Mononuclear cell (primary cell): ENCODE data around the gene UBASH3B. TPM values are rescaled to one million over a fixed set of nuclear protein-coding genes. Genes with fewer than 3 reads are reported as not detected.

Experiments used
- H3K27me3 ChIP-seq: 2 replicates; pipeline ENCODE4 v1.6.0; 2011; ENCODE audit warnings: low read length, control low read depth; ENCODE audit not compliant: insufficient read depth
- H3K4me1 ChIP-seq: 2 replicates; pipeline ENCODE4 v1.5.1; 2011; ENCODE audit warnings: mild to moderate bottlenecking, low read length, control low read depth; ENCODE audit not compliant: insufficient read depth
- H3K4me3 ChIP-seq: 2 replicates; pipeline ENCODE4 v1.5.1; 2011; ENCODE audit warnings: mild to moderate bottlenecking, low read length, moderate library complexity
- H3K9me3 ChIP-seq: 2 replicates; pipeline ENCODE4 v1.5.1; 2011; ENCODE audit warnings: low read depth, mild to moderate bottlenecking, control low read depth, low read length
- total RNA-seq: library from RNA; depleted of rRNA; stranded (reverse); fragments of >200 nt; gene quantifications from one replicate; pipeline ENCODE4 v1.2.3, GENCODE V29; 2012

Gene UBASH3B
- total RNA-seq, 1 donor: 16.3 TPM

DNA sequence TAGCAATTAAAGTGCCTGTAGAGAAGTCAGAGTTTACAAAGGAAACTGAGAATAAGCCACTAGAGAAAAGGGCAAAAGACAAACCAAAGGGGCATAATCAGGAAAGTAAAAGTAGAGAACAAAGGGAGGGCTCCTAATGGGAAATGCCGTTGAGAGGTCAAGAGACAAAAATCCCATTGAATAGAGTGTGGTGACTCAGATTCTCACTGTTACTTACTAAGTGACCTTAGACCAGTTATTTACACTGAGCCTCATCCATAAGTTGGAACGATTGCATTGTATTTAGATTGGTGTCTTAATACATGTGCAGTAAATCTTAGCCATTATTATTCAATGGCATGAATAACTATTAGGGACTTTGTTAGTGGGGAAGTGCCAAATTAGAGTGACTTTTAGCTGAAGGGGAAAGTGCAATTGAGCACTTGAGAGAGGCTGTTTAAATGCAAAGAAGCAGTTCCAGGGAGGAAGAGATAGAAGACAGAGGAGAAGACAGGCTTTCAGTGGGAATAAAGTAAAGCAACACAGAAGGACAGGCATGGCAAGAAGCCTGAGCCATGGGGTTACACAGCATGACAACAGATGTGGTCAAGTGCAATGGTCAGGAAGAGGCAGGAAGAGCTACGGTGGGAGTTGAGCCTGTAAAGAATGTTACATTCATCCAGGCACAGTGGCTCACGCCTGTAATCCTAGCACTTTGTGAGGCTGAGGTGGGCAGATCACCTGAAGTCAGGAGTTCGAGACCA, 82.6 kb downstream of the UBASH3B start:
- H3K4me3 ChIP-seq: no peak overlapping the region
- H3K27me3 ChIP-seq: no peaks in the 10 kb centered on the region
- H3K9me3 ChIP-seq: no peaks in the 10 kb centered on the region
- peaks cover 36% of the 10 kb centered on the region for H3K4me1 ChIP-seq

- Histone ChIP-seq H3K27me3 (no peaks in the 10 kb centered on the region), H3K9me3 (no peaks in the 10 kb centered on the region), H3K4me3 (no peak overlapping the region), H3K4me1 (peaks cover 56% of the 10 kb centered on the region)
Measured at GRCh38 chr11:122741613-122742300, 86.2 kb downstream of the UBASH3B start.

DNA sequence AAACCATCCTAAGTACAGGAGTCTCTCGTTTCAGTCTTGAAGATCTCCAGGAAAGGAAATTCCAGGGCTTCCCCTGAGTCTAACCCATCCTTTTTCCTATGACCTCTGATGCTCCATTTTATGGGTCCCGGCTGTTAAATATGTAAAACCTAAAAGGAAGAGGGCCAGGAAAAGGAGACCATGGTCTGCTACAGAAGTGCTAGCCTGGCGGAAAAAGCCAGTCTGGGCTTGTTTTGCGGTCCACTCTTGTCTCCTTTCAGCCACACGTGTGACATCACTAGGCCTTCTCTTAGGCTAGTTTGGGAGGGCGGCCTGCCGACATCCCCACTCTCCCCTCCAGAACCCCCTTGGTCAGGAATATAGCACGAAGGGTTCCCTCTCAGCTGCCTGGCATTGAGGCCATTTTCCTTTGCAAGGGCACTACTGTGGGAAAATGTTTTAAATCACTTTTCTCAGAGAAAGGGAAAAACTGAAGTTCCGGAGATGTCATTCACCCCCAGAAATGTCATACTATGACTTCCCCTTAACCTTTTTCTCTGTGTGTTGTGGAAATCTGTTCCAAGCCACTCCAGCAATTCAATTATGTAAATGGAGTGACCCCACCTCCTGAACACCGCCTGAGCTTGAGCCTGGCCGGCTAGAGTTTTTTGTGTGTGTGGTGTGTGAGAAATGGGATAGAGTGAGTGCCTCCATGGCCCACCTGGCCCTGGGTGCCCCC, 86.9 kb downstream of the UBASH3B start:
- H3K4me1 ChIP-seq: peaks cover 63% of the 10 kb centered on the region
- H3K9me3 ChIP-seq: no peaks in the 10 kb centered on the region
- no peaks in the 10 kb centered on the region for H3K27me3 ChIP-seq
- H3K4me3 ChIP-seq: no peak overlapping the region

DNA sequence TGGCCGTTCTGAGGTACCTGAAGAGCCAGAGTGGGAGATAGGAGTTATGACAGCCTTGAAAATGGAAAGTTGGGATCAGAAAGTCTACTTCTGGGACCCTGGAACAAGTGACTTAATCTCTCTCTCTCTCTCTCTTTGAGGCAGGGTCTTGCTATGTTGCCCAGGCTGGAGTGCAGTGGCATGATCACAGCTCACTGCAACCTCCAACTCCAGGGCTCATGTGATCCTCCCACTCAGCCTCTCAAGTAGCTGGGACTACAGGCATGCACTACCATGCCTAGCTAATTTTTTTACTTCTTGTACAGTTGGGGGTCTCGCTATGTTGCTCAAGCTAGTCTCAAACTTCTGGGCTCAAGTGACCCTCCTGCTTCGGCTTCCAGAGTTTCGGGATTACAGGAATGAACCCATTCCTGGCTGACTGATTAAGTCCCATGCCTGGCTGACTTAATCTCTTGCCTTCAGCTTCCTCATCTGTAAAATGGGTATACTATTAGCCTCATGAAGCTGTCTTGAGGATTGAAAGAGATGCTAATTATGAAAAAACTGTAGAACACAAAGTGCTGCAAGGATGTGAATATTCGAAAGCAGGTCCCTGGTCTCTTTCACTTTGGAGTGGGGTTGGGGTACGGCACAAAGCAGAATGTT, 87.7 kb downstream of the UBASH3B start:
- no peaks in the 10 kb centered on the region for H3K9me3 ChIP-seq
- peaks cover 71% of the 10 kb centered on the region for H3K4me1 ChIP-seq
- H3K27me3 ChIP-seq: no peaks in the 10 kb centered on the region
- no peak overlapping the region for H3K4me3 ChIP-seq

GRCh38 chr11:122743949-122744348, 88.4 kb downstream of the UBASH3B start:
- H3K27me3 ChIP-seq: no peaks in the 10 kb centered on the region
- H3K4me1 ChIP-seq: peaks cover 78% of the 10 kb centered on the region
- H3K9me3 ChIP-seq: no peaks in the 10 kb centered on the region
- H3K4me3 ChIP-seq: no peak overlapping the region

GRCh38 chr11:122744357-122744756, 88.8 kb downstream of the UBASH3B start:
- H3K4me1 ChIP-seq: peaks cover 82% of the 10 kb centered on the region
- H3K4me3 ChIP-seq: no peak overlapping the region
- no peaks in the 10 kb centered on the region for H3K9me3 ChIP-seq
- H3K27me3 ChIP-seq: no peaks in the 10 kb centered on the region

DNA sequence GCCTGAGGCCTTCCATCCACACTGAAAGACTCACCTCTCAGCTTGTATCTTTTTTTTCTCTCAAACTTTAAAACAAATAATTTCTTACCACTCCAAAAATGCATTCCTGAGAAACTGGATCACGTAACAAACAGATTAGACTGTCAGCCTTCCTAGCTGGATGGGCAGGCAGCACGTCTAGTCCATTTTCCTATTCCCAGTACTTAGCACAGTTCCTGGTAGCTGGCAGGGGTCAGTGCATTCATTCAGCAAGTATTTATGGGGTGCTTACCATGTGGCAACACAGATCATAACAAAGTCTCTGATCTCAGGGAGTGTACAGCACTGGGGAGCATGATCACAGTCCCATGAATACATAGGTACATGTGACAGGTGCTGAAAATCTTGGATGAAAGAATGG, 89.6 kb downstream of the UBASH3B start:
- Histone ChIP-seq H3K4me1 (peaks cover 90% of the 10 kb centered on the region), H3K4me3 (no peak overlapping the region), H3K27me3 (no peaks in the 10 kb centered on the region), H3K9me3 (no peaks in the 10 kb centered on the region)

GRCh38 chr11:122746050-122746478, 90.5 kb downstream of the UBASH3B start:
- no peak overlapping the region for H3K4me3 ChIP-seq
- H3K4me1 ChIP-seq: peaks cover 94% of the 10 kb centered on the region
- H3K27me3 ChIP-seq: no peaks in the 10 kb centered on the region
- no peaks in the 10 kb centered on the region for H3K9me3 ChIP-seq

GRCh38 chr11:122746611-122747244, 91.2 kb downstream of the UBASH3B start:
- Histone ChIP-seq H3K4me1 (peaks cover 94% of the 10 kb centered on the region), H3K9me3 (no peaks in the 10 kb centered on the region), H3K4me3 (no peak overlapping the region), H3K27me3 (no peaks in the 10 kb centered on the region)

DNA sequence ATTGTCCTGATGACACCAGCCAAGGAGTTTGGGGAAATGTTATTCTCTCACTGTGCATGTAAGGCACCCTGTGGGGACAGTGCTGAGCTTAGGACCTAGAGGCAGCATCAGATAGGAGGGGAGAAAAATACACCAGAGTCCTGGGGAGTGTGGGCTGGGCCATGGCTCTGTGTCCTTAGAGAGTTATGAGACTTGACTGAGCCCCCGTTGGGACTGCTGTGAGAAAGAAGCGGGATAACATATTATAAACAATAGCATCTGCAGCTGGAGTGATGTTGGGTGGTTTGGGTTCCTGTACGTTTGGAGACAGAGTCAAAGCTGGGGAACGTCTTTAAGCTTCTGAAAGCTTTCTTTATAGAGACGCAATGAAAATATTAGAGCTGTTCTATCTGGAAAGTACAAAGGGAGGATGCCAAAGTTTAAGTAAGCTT, 91.8 kb downstream of the UBASH3B start:
- H3K4me1 ChIP-seq: peaks cover 88% of the 10 kb centered on the region
- no peak overlapping the region for H3K4me3 ChIP-seq
- H3K9me3 ChIP-seq: no peaks in the 10 kb centered on the region
- H3K27me3 ChIP-seq: no peaks in the 10 kb centered on the region

GRCh38 chr11:122749005-122749687, 93.6 kb downstream of the UBASH3B start:
- H3K4me1 ChIP-seq: peaks cover 71% of the 10 kb centered on the region
- no peaks in the 10 kb centered on the region for H3K9me3 ChIP-seq
- H3K4me3 ChIP-seq: no peak overlapping the region
- no peaks in the 10 kb centered on the region for H3K27me3 ChIP-seq

DNA sequence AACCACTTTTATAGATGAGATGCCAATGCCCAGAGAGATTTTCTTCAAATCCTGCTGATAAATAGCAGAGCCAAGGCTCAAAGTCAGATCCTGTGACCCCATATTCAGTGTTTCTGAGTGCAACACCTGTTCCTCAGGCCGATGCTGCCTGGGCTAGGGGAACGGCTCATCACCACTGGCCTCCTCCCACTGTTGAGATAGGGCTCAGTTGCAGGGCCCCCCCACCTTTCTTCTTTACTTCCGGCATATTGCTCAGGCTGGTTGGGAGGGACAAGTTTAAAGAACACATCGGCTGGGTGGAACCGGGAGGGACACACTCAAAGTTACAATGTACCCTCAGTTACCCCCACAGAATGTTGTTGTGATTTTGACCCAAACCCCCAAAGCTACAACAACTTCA, 94.5 kb downstream of the UBASH3B start:
- Histone ChIP-seq H3K27me3 (no peaks in the 10 kb centered on the region), H3K4me3 (no peak overlapping the region), H3K9me3 (no peaks in the 10 kb centered on the region), H3K4me1 (peaks cover 71% of the 10 kb centered on the region)

DNA sequence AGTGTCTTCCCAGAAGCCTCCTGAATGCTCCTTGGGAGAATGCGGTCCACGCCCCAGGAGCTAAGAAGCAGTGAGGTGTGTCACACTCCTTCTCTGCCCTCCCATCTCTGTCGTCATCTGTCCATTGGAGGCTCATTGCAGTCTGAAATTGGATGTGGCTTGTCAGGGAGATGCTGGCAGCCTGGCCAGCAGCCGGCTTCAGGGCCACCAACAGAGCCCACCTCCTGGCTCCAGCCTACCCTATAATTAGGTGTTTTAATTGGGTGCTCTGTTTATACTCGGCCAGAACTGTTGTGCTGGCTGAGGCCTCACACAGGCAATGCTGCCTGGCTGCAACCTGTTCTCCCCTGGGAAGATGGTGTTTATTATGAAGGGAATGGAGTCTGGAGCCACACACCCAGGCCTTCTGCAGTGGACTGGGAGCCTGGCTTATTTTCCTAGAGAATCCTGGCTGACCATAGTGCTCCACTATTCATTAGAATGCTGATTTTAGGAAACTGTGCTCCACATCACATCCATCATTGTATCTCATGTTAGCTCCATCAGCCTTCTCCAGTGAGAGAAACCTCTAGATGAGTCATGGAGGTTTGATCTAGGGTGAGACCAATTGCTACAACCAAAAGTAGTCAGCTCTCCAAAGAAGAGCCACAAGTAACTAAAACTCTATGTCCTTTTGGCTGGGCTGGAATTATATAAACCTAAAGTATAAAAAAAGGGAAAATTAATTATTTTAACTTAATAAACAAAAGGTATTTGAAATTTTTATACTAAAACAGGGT, 96.0 kb downstream of the UBASH3B start:
- H3K4me1 ChIP-seq: peaks cover 71% of the 10 kb centered on the region
- no peaks in the 10 kb centered on the region for H3K9me3 ChIP-seq

More for the DNA sequence above, 96.0 kb downstream of the UBASH3B start:
- Histone ChIP-seq H3K27me3 (no peaks in the 10 kb centered on the region), H3K4me3 (no peak overlapping the region)
